ENCODE data around the gene LPP.

The LPP gene

DNA sequence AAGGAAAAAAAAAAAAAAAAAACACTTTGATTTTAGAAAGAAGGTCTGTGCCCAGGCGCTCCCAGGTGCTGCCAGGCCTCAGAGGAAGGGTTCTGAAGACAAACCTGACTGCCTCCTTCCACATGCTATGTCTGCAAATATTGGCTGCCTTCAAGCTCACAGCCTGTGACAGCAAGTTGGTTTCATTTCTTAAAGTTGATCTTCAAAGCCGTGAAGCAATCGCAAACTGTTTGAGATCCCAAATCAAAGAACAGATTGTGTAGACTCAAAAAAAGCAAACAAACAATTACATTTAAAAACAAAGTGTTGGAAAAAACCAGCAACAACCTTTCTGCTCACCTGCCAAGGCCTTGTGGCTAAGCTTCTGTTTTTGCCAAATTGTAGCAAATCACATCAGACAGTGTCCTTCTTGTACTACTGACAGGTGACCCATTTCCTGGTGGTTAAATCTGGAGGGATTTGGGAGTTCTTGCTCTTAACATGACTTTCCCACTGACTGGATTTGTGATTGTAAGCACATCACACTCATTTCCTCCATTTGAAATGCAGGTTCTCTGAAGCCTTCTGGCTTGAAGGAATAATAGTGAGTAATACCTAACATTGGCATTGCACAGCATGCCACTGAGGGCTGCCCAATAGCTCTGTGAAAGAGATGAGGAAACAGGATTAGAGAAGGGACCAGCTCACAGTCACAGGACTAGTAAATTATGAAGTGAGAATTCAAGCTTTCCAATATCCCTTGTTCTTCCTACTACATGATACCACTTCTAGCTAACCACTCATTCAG lies 502.4 kb downstream of the LPP start:
- no peak for DNase-seq
- Mint-ChIP-seq H3K27me3 (no peaks in the 10 kb centered on the region), H3K4me1 (no peaks in the 10 kb centered on the region), H3K9me3 (peaks cover 2 to 7% of the 10 kb centered on the region in 2 donors), H3K4me3 (no peak overlapping the region), H3K27ac (no peak overlapping the region)
- peak; percentile 63 for ATAC-seq

DNA sequence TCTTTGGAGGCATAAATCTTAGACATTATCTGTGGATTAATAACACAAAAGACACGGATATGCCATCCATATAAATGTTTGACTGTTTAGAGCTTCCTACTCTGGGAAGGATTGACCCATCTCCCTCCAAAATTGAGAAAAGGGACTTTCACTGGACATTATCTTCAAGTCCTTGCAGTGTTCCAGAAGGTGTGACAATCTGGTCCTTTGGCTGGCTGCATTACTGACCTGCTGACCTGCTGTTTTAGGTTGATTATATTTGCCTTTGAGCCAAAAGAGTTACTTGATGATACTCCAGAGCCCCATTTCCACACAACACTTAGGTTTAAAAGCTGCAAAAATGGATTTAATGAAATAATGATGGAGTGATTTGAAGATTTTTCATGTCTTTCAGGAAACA lies 504.6 kb downstream of the LPP start:
- Mint-ChIP-seq H3K4me1 (no peaks in the 10 kb centered on the region), H3K27me3 (no peaks in the 10 kb centered on the region), H3K27ac (no peak overlapping the region), H3K9me3 (no peaks in the 10 kb centered on the region), H3K4me3 (no peak overlapping the region)
- no peak for ATAC-seq
- DNase-seq, result no peak

DNA sequence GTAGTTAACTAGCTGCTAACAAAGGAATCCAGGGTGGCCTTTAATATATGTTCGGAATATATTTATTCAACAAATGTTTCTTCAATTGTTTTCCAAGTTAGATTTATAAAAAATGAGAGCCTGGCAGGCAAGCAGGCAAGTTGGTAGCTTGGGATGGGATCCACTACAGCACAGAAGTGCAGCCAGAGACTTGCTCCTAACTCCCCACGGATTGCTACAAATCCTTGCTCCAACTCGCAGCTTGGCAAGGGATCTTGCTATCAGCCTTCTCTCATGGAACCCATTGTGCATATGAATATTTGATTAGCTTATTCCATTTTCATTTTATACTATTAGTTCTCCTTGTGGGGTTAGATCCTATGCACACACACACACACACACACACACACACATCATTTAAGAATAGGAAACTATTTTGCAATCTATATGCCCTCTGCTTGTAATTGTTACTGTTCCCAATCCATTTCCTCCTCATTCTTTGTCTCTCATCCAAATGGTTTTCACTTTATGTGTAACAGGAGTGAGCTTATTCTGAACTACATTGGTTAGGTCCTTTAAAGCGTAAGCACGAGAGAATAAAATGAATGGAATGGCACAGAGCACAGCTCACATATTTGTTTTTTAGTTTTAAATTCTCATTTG lies 505.6 kb downstream of the LPP start:
- no peaks in the 10 kb centered on the region for H3K9me3 Mint-ChIP-seq
- ATAC-seq, result no peak
- no peak for DNase-seq

DNA sequence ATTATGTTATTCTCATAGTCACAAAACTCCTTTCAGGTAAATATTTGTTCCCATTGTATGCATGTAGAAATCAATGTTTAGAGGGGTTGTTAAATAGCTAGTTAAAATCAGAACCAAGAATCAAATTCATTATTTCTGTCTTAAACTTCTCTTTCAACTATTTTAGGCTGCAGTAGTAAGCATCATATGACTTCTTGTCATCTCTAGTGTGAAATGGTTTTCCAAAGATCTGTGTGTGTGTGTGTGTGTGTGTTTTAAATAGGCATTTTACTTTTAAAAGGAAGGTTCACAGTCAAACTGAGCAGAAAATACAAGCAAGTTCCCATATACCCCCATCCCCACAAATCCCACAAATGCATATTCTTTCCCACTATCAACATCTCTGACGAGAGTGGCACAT lies 506.5 kb downstream of the LPP start:
- H3K4me3 Mint-ChIP-seq, result no peak overlapping the region
- no peaks in the 10 kb centered on the region for H3K27me3 Mint-ChIP-seq
- no peak for ATAC-seq
- H3K9me3 Mint-ChIP-seq, result no peaks in the 10 kb centered on the region
- DNase-seq, result no peak
- H3K27ac Mint-ChIP-seq, result peak overlapping the region in 1 of 2 donors; percentile 65
- no peaks in the 10 kb centered on the region for H3K4me1 Mint-ChIP-seq

More for the DNA sequence above, 505.6 kb downstream of the LPP start:
- Mint-ChIP-seq H3K27me3 (no peaks in the 10 kb centered on the region), H3K27ac (no peak overlapping the region), H3K4me1 (no peaks in the 10 kb centered on the region), H3K4me3 (no peak overlapping the region)

DNA sequence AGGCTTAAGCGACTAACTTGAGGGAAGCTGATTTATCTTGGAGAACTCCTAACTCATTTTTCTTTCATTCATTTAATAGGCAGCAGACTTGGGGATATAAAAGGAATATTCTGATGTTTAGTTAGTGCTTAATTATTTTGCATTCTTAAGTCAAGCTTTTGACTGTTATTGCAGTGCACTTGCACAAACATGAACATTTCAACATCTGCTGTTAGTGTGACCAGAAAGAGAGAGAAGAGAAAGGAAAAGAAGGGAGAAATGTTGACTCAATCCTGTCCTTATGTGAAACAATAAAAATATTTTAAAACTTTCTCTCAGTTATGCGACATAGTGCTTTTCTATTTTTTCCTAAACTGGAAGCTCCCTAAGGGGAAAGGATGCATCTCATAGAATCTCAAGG lies 507.8 kb downstream of the LPP start:
- Mint-ChIP-seq H3K4me1 (no peaks in the 10 kb centered on the region), H3K27ac (no peak overlapping the region), H3K27me3 (no peaks in the 10 kb centered on the region), H3K9me3 (no peaks in the 10 kb centered on the region), H3K4me3 (no peak overlapping the region)
- ATAC-seq (no peak), DNase-seq (no peak)

DNA sequence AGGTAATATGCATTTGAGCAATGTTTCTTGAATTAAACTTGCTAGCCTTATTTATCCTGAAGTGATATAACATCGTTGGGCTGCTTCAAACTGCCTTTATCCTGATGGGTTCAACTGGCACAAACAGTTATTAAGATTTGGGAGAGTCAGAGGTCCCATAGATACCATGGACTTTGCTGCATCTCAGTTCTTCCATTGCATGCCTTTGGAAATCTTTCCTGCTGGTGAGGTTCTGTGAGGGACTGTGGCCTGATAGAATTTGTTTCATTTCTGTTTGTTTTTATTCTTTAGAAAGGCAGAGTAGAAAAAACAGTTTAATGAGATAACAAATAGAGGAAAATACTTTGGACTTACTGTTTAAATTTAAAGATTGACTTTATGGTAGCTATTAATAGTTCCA lies 508.3 kb downstream of the LPP start:
- no peak for ATAC-seq
- H3K4me3 Mint-ChIP-seq, result no peak overlapping the region

DNA sequence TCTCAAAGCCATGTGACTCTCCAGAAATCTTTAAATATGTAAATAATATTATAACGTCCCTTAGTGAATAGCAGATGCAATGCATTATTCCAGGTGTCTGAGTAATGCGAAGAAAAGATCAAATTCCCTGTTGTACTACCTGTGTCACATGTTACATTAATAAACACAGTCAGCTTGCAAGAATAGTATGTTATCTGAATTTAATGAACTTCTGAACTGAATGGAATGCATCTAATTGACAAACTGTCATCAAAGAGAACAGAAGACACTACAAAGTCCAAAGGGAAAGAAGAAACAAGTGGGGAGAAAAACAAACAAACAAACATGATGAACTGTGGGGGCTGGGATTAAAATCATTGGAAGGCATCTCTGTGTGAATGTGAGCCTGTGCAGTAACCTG lies 508.8 kb downstream of the LPP start:
- Mint-ChIP-seq H3K4me1 (peaks cover 6% of the 10 kb centered on the region), H3K4me3 (no peak overlapping the region), H3K27ac (no peak overlapping the region), H3K27me3 (no peaks in the 10 kb centered on the region), H3K9me3 (no peaks in the 10 kb centered on the region)
- no peak for ATAC-seq
- no peak for DNase-seq

More for the DNA sequence above, 508.3 kb downstream of the LPP start:
- H3K27me3 Mint-ChIP-seq, result no peaks in the 10 kb centered on the region
- H3K27ac Mint-ChIP-seq, result no peak overlapping the region
- peaks cover under 1% of the 10 kb centered on the region for H3K4me1 Mint-ChIP-seq
- H3K9me3 Mint-ChIP-seq, result no peaks in the 10 kb centered on the region
- no peak for DNase-seq

DNA sequence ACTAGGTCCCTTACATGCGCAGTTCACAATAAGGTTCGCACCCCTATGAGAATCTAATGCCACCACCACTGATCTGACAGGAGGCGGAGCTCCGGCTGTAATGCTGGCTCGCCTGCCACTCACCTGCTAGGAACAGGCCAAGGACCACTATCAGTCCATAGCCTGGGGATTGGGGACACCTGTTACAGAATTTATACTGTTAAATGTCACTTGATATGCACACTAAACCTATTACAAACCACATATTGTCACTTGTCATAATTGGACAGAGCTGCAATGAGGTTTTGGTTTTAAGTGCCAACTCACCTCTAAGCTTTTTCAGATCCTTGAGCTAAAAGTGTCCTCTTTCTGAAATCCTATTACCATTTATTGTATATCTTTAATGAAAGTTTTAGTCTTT lies 509.9 kb downstream of the LPP start:
- peaks cover 8% of the 10 kb centered on the region for H3K4me1 Mint-ChIP-seq
- no peak overlapping the region for H3K4me3 Mint-ChIP-seq
- ATAC-seq (no peak), DNase-seq (no peak)
- peaks cover 0 to 2% of the 10 kb centered on the region in 2 donors for H3K9me3 Mint-ChIP-seq
- no peak overlapping the region for H3K27ac Mint-ChIP-seq
- H3K27me3 Mint-ChIP-seq, result no peaks in the 10 kb centered on the region

DNA sequence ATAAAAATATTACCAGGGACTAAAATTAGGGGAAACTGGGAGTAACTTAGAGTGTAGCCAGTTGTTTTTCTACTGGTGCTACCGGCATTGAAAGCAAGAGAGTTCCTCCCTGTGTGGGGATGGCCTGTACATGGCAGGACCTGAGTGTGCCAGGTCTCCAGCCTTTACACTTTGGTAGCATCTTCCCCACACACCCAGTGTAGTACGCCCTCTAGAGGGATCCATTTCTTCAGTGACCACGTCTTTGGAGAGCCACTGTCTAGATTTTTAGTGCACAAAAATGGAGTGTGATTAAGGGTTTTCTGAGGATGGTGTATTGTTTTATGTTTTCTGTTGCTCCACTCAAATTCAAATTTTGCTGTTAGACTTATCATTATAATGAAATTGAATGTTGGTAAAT lies 510.8 kb downstream of the LPP start:
- H3K4me3 Mint-ChIP-seq, result no peak overlapping the region
- DNase-seq (no peak), ATAC-seq (no peak)
- no peak overlapping the region for H3K27ac Mint-ChIP-seq
- peaks cover 8% of the 10 kb centered on the region for H3K4me1 Mint-ChIP-seq
- H3K9me3 Mint-ChIP-seq, result peaks cover 0 to 5% of the 10 kb centered on the region in 2 donors
- no peaks in the 10 kb centered on the region for H3K27me3 Mint-ChIP-seq

DNA sequence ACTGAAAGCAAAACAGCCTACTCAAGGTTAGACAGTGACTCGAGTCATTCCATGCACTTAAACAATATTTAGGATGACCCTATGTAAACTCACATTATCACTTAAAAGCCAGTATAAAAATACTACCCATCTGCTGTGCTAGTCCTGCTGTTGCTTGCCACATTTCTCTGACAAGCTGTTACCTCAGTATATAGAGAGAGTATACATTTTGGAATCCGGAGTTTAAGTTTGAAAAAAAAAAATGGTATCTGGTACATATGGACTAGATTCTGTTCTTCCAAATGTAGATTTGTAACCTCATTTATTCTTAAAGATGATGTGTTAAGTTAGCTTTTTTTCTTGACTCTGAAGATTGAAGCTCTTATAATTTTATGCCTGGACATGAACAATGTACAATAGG lies 514.0 kb downstream of the LPP start:
- DNase-seq, result no peak
- no peak for ATAC-seq
- H3K27ac Mint-ChIP-seq, result no peak overlapping the region
- no peak overlapping the region for H3K4me3 Mint-ChIP-seq
- H3K9me3 Mint-ChIP-seq, result peaks cover 5 to 6% of the 10 kb centered on the region in 2 donors
- H3K4me1 Mint-ChIP-seq, result peaks cover 21% of the 10 kb centered on the region
- H3K27me3 Mint-ChIP-seq, result no peaks in the 10 kb centered on the region

DNA sequence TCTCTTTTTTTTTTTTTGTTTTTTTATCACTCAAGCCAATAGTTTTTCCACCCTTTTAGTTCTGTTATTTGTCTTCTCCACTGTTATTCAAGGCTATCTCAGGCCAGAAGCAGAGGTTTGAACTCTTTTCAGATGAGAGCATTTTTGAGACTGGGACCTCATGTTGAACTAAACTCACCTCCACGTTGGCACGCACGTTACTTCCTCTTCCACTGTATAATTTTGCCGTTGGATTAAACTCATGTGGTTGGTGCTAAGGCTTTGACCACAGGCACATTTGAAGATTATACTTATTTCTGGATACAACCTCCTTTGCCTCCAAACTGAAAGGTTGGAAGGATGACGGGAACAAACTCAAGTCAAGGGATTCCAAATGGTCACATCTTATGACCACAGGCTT lies 516.5 kb downstream of the LPP start:
- Mint-ChIP-seq H3K4me1 (peaks cover 21% of the 10 kb centered on the region), H3K9me3 (peaks cover 5 to 6% of the 10 kb centered on the region in 2 donors), H3K27ac (no peak overlapping the region), H3K4me3 (no peak overlapping the region), H3K27me3 (no peaks in the 10 kb centered on the region)
- no peak for DNase-seq
- no peak for ATAC-seq

DNA sequence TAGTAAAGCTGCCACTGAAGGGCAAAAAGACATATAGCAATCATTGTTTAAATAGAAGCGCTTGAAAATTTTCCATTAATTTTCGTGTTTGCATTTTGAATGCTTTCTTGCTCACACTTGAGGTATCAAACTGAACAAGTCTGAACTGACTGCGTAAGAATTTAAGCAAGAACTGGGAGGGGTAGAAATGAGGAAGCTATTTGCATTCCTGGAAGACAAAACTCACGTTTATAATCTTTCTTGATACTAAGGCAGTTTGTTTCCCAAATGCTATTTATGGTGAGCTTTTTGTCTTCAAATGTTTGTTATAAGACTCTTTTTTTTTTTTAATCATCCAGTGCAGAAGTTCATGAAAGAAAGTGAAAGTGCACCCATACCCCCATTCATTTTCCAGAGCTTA lies 518.0 kb downstream of the LPP start:
- ATAC-seq, result no peak
- Mint-ChIP-seq H3K4me3 (no peak overlapping the region), H3K27me3 (no peaks in the 10 kb centered on the region), H3K9me3 (peaks cover 5 to 6% of the 10 kb centered on the region in 2 donors), H3K4me1 (peaks cover 21% of the 10 kb centered on the region), H3K27ac (peak overlapping the region in 1 of 2 donors; percentile 15)
- DNase-seq, result no peak

DNA sequence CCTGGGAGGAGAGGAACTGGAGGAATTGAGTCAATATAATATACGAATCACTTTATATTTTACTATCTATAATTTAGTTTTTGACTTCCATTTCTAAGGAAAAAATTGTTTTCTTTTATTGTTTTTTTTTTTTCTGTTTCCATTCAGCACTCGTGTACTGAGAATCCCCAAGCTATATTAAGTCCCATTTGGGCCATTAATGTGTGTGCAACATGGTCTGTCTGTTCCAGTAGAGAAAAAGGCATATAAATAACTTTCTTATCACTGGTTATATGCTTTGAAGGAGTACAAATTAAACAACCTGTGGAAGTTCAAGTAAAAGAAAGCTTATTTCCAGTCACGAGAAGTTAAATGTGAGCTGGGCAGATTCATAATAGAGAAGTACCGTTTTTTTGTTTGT lies 518.9 kb downstream of the LPP start:
- Mint-ChIP-seq H3K4me3 (no peak overlapping the region), H3K4me1 (peaks cover 21% of the 10 kb centered on the region), H3K27ac (no peak overlapping the region), H3K27me3 (no peaks in the 10 kb centered on the region), H3K9me3 (peaks cover 6 to 10% of the 10 kb centered on the region in 2 donors)
- DNase-seq, result no peak
- ATAC-seq, result no peak

DNA sequence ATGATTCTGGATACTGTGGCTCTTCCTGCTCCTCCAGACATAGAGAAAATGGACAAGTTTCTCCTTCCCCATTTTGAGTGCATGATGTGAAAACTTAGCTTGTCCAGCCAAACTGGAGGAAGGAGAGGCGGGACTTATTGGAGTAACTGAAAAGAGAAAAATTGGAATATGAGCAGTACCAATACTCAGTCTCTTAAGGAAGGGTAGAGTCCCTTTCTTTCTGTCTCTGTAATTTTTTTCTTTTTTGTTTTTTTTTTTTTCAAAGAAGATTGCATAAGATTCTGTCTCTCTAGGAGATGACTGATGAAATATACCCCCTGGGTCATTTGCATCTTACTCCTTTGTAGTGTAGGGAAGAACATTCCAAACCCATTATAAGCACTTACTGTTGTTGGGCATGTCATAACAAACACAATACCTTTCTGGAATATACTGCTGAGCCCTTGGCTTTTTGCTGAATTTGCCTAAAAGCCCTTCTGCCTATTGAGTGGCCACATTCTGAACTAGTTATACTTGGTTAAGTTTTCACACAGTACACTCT lies 519.8 kb downstream of the LPP start:
- peaks cover 6 to 9% of the 10 kb centered on the region in 2 donors for H3K9me3 Mint-ChIP-seq
- DNase-seq (no peak), ATAC-seq (no peak)
- H3K4me1 Mint-ChIP-seq, result peaks cover 24% of the 10 kb centered on the region
- no peak overlapping the region for H3K4me3 Mint-ChIP-seq
- no peak overlapping the region for H3K27ac Mint-ChIP-seq
- H3K27me3 Mint-ChIP-seq, result no peaks in the 10 kb centered on the region

DNA sequence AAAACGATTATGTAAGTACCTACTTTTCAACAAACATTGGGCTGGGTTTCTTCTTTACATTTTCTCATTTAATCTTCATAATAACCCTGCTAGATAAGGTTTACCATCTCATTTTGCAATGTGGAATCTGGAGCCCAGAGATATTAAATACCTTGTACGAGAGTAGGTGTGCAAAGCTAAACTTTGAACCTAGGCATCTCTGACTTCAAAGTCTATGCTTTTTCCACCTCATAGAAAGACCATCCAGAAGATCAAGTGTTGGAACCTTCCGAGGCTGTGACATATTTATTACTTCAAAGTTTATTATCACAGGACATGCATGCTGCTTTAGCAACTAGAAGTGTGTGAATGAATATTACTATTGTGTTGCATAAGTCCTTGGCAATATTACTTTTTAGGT lies 520.6 kb downstream of the LPP start:
- Mint-ChIP-seq H3K9me3 (peaks cover 5 to 6% of the 10 kb centered on the region in 2 donors), H3K4me1 (peaks cover 24% of the 10 kb centered on the region), H3K27ac (no peak overlapping the region), H3K4me3 (no peak overlapping the region), H3K27me3 (no peaks in the 10 kb centered on the region)
- DNase-seq (no peak), ATAC-seq (no peak)

DNA sequence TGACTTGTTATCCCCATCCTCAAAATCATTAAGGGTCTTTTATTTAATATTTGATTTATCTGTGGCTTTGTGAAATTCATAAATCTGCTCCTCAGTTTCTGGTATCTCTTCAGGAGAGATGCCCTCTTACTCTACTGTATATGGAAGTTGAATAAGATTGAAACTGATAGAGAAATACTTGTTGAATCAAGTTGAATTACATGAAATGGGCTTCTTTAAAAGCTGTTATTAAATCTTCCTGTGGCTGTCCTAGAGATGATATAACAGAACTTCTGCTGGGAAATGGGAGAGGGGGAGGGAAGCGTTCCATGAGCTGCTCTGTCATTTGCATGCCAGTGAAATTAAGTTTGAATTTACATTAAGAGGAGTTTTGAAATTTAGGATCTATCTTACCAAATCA lies 523.4 kb downstream of the LPP start:
- DNase-seq (no peak), ATAC-seq (no peak)
- Mint-ChIP-seq H3K27ac (no peak overlapping the region), H3K27me3 (no peaks in the 10 kb centered on the region), H3K9me3 (peaks cover 0 to 5% of the 10 kb centered on the region in 2 donors), H3K4me3 (no peak overlapping the region), H3K4me1 (peaks cover 14% of the 10 kb centered on the region)
